Esophagus squamous epithelium (tissue), 5 donors: ENCODE measurements around the gene KIRREL1. TPM values are rescaled to one million over a fixed set of nuclear protein-coding genes. Genes with fewer than 3 reads are reported as not detected.

Source experiments
- DNase-seq: peaks from one replicate; lab custom pipeline; 2025; lab: John Stamatoyannopoulos, UW
- H3K27ac ChIP-seq, 4 donors: fragments of 200-600 bp; sonication (generic); one replicate each; pipeline ENCODE4 v1.5.1; 2016 to 2019; ENCODE audit warnings: mild to moderate bottlenecking in 1 of 4
- H3K27me3 ChIP-seq, 4 donors: fragments of 200-600 bp; sonication (generic); 1 replicate in 3 of 4; 2 replicates in 1 of 4; pipeline versions ENCODE4 v1.5.1 to v1.6.0; 2017 to 2021; ENCODE audit warnings: antibody characterized with exemption in 1 of 4
- H3K36me3 ChIP-seq, 3 donors: fragments of 200-600 bp; sonication (generic); one replicate each; pipeline ENCODE4 v1.5.1; 2016 to 2019
- H3K4me1 ChIP-seq, 3 donors: fragments of 200-600 bp; sonication (generic); one replicate each; pipeline ENCODE4 v1.5.1; 2017 to 2019
- H3K4me3 ChIP-seq, 4 donors: fragments of 200-600 bp; sonication (generic); 1 replicate in 3 of 4; 2 replicates in 1 of 4; pipeline ENCODE4 v1.5.1; 2016 to 2019; ENCODE audit warnings: mild to moderate bottlenecking in 2 of 4, moderate library complexity in 1 of 4
- H3K9me3 ChIP-seq, 3 donors: fragments of 200-600 bp; sonication (generic); one replicate each; pipeline ENCODE4 v1.5.1; 2016 to 2019
- POLR2A ChIP-seq, 4 donors: fragments of 450-650 bp; IDR thresholded peaks; one replicate each; pipeline ENCODE4 v1.6.1; 2017; ENCODE audit warnings: antibody characterized with exemption in 4 of 4, mild to moderate bottlenecking in 4 of 4, moderate library complexity in 3 of 4
- WGBS, 2 donors: methylation state at CpG; one replicate each; pipeline ENCODE4 v1.1.5; 2018; 5-methylcytosine and 5-hydroxymethylcytosine counted together
- intact Hi-C: fragments of 100-400 bp; cut with DNase I; formaldehyde crosslinking; loops from one replicate; pipeline ENCODE4 v1.15.0; 2022
- total RNA-seq, 4 donors: library from RNA; depleted of rRNA; stranded (reverse); fragments of >200 nt; gene quantifications; one replicate each; pipeline ENCODE4 v1.1.0, GENCODE V29; 2016
- TF ChIP-seq, protein P1 (sequence below), 6 experiments: fragments of 450-650 bp in 4 of 6; fragments of 200-600 bp in 2 of 6; sonication (generic) in 2 of 6; IDR thresholded peaks; one replicate each; pipeline ENCODE4 v1.5.1; 2016 to 2019; ENCODE audit warnings: antibody characterized with exemption in 6 of 6, mild to moderate bottlenecking in 4 of 6, moderate library complexity in 4 of 6
- donor health status: DM: yes; HTN: yes; CAD: no.

KIRREL1 gene
- total RNA-seq, 4 donors from 2014 or later, result 3.6 to 18.9 (median 15.2) TPM

DNA sequence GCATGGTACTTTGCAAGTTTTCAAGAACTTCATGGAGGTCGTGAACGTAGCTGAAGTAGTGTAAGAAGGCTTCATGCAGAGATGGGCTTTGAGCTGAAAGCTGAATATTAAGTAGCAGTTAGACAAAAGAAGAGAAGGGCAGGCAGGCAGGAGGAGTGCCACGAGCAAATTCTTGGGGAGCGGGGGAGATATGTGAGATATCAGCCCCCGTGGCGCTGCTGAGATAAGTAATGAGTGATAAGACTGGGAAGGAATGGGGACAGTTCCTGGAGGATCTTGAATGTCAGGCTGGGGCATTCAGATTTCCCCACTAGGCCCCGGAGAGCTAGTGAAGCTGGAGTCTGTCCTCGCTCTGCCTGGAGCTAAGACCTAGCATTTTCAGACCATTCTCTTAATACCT lies 27.9 kb upstream of the KIRREL1 start:
- DNase-seq, result no peak
- no peak overlapping the region for H3K4me3 ChIP-seq
- H3K27me3 ChIP-seq, result peaks cover 0 to 22% (median 0%) of the 10 kb centered on the region in 4 donors
- H3K27ac ChIP-seq, result no peak overlapping the region
- no peak for TF ChIP-seq POLR2A (IDR thresholded peaks at IDR 0.05)
- TF ChIP-seq, protein P1, sequence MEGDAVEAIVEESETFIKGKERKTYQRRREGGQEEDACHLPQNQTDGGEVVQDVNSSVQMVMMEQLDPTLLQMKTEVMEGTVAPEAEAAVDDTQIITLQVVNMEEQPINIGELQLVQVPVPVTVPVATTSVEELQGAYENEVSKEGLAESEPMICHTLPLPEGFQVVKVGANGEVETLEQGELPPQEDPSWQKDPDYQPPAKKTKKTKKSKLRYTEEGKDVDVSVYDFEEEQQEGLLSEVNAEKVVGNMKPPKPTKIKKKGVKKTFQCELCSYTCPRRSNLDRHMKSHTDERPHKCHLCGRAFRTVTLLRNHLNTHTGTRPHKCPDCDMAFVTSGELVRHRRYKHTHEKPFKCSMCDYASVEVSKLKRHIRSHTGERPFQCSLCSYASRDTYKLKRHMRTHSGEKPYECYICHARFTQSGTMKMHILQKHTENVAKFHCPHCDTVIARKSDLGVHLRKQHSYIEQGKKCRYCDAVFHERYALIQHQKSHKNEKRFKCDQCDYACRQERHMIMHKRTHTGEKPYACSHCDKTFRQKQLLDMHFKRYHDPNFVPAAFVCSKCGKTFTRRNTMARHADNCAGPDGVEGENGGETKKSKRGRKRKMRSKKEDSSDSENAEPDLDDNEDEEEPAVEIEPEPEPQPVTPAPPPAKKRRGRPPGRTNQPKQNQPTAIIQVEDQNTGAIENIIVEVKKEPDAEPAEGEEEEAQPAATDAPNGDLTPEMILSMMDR (IDR thresholded peaks at IDR 0.05), result no peak
- WGBS, 2 donors, result 84 to 86% methylated on average over 8 of the region's 8 CpGs
- peaks cover 0 to 19% (median 15%) of the 10 kb centered on the region in 3 donors for H3K4me1 ChIP-seq
- no peaks in the 10 kb centered on the region for H3K36me3 ChIP-seq
- no peaks in the 10 kb centered on the region for H3K9me3 ChIP-seq
- intact Hi-C loops, result loop anchor here (5.0 kb wide), 1 partner anchor 152 kb away; no protein-coding TSS in a partner anchor

DNA sequence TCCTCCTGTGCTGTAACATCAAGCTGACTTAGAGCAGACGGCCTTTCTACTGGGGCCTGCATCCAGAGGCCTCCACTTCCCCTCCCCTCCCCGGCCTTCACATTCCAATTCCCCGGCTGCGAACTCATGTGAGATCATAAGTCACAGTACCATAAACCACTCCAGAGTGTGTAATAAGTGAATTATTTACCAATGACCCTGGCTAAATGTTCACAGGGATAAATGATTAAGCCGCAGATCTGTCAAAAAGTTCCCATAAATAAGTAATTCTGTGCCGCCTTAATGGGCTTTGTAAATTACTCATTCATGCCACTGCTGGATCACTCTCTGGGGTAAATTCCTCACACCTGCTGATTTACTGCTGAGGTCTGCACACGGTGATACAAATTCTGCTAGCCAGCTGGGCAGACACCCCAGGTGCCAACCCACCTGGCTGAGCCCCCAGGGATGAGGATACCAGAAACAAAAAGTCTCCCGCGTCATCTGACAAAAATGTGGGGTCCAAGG lies 27.4 kb upstream of the KIRREL1 start:
- no peak overlapping the region for H3K27ac ChIP-seq
- peaks cover 0 to 19% (median 15%) of the 10 kb centered on the region in 3 donors for H3K4me1 ChIP-seq
- H3K4me3 ChIP-seq, result no peak overlapping the region
- H3K27me3 ChIP-seq, result peaks cover 0 to 17% (median 0%) of the 10 kb centered on the region in 4 donors
- DNase-seq, result no peak
- H3K9me3 ChIP-seq, result no peaks in the 10 kb centered on the region
- intact Hi-C loops, result loop anchor here (5.0 kb wide), 1 partner anchor 151 kb away; no protein-coding TSS in a partner anchor
- no peaks in the 10 kb centered on the region for H3K36me3 ChIP-seq
- 61 to 65% methylated on average over 9 of the region's 9 CpGs for WGBS, 2 donors
- TF ChIP-seq, protein P1 (IDR thresholded peaks at IDR 0.05), result no peak
- TF ChIP-seq POLR2A (IDR thresholded peaks at IDR 0.05), result no peak

DNA sequence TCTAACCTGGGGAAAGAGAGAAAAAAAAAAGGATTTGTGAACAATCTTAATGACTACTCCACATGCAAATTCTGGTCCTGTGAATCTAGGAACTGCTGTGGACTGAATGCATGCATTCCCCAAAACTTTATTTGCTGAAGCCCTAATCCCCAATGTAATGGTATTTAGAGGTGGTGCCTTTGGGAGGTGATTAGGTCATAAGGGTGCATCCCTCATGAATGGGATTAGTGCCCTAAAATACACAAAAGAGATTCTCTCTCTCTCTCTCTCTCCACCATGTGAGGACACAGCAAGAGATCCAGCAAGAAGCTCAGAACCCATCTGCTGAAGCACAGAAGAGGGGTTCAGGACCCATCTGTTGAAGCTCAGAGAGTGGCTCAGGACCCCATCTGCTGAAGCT lies 26.2 kb upstream of the KIRREL1 start:
- Histone ChIP-seq H3K9me3 (peaks cover 0 to 5% (median 0%) of the 10 kb centered on the region in 3 donors), H3K36me3 (no peaks in the 10 kb centered on the region), H3K4me1 (peaks cover 0 to 19% (median 15%) of the 10 kb centered on the region in 3 donors), H3K4me3 (no peak overlapping the region), H3K27ac (no peak overlapping the region), H3K27me3 (peaks cover 0 to 17% (median 0%) of the 10 kb centered on the region in 4 donors)
- intact Hi-C loops, result loop anchor here (5.0 kb wide), 1 partner anchor 150 kb away; no protein-coding TSS in a partner anchor
- TF ChIP-seq POLR2A (IDR thresholded peaks at IDR 0.05), result no peak
- TF ChIP-seq, protein P1 (IDR thresholded peaks at IDR 0.05), result no peak
- no peak for DNase-seq

DNA sequence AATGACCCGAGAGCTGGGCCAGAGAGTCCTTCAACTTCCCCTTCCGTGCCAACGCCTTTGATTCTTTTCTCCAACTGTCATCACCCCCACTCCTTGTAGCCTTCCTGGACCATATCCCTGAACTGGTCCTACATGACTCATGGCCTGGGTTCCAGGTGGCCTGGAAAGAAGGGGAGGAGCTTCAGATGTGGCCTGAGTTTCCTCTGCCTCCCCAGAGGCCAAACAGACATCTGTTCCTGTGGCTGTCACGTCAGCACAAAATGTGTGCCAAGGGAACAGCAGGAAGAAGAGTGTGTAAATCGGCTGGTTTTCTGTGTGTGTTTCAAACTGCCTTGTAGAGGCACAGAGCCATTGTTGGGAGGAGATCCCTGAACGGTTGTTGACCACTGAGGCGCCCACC lies 24.9 kb upstream of the KIRREL1 start:
- peak overlapping the region in 2 of 4 donors; percentile 13 to 42 for H3K27ac ChIP-seq
- peaks cover 0 to 5% (median 0%) of the 10 kb centered on the region in 3 donors for H3K9me3 ChIP-seq
- H3K4me3 ChIP-seq, result no peak overlapping the region
- no peak for DNase-seq
- no peaks in the 10 kb centered on the region for H3K36me3 ChIP-seq
- TF ChIP-seq POLR2A (IDR thresholded peaks at IDR 0.05), result no peak
- TF ChIP-seq, protein P1 (IDR thresholded peaks at IDR 0.05), result no peak
- intact Hi-C loops, result loop anchor here (5.0 kb wide), 1 partner anchor 149 kb away; no protein-coding TSS in a partner anchor
- WGBS, 2 donors, result 11 to 15% methylated on average over 4 to 6 of the region's 7 CpGs
- H3K27me3 ChIP-seq, result peaks cover 0 to 5% (median 0%) of the 10 kb centered on the region in 4 donors
- H3K4me1 ChIP-seq, result peaks cover 0 to 16% (median 15%) of the 10 kb centered on the region in 3 donors

DNA sequence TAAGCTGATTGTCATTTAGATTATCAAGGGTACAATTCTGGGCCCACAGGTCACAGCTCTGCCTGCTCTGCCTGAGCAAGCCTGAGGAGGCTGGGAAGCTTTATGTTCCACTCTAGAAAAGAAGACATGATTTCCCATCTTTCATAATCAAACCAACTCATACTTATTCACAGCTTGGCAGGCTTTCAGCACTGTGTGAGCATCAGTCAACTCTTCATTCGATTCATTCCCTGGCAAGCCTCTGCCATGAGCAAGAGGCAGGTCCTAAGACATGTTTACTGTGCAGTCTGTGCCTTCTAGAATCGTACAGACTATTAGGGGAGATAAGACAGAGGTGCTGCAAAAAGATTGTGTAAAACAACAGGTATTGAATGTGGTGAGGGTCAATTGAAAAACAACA lies 24.5 kb upstream of the KIRREL1 start:
- H3K27ac ChIP-seq, result peak overlapping the region in 2 of 4 donors; percentile 13 to 42
- peaks cover 0 to 5% (median 0%) of the 10 kb centered on the region in 3 donors for H3K9me3 ChIP-seq
- H3K36me3 ChIP-seq, result no peaks in the 10 kb centered on the region
- no peak for TF ChIP-seq POLR2A (IDR thresholded peaks at IDR 0.05)
- TF ChIP-seq, protein P1 (IDR thresholded peaks at IDR 0.05), result no peak
- intact Hi-C loops, result loop anchor here (5.0 kb wide), 1 partner anchor 148 kb away; no protein-coding TSS in a partner anchor
- no peak for DNase-seq
- no peak overlapping the region for H3K4me3 ChIP-seq
- peaks cover 0 to 15% (median 14%) of the 10 kb centered on the region in 3 donors for H3K4me1 ChIP-seq
- peaks cover 0 to 2% (median 0%) of the 10 kb centered on the region in 4 donors for H3K27me3 ChIP-seq
- WGBS, 2 donors, result 0 to 40% methylated on average over 2 of the region's 2 CpGs
